MM.1S (cell line): ENCODE measurements around the gene ASB6.
A peak's percentile ranks its signal among the peaks of the same experiment; 100 is the strongest.

ENCODE experiments used
- DNase-seq: peaks from one replicate; pipeline ENCODE4 v3.0.0-alpha.2; 2015
- H2AFZ ChIP-seq: fragments of 300-600 bp; sonication (generic); 2 replicates; pipeline ENCODE4 v1.6.0; 2016; ENCODE audit warnings: antibody characterized with exemption, low read length
- H3F3A ChIP-seq: fragments of 300-600 bp; sonication (generic); 2 replicates; pipeline ENCODE4 v1.6.1; 2016; ENCODE audit warnings: mild to moderate bottlenecking, antibody characterized with exemption, low read length, moderate library complexity, mixed read lengths; ENCODE audit not compliant: insufficient read depth
- H3K27ac ChIP-seq: fragments of 300-600 bp; sonication (generic); 2 replicates; pipeline ENCODE4 v1.5.1; 2016; ENCODE audit warnings: mild to moderate bottlenecking, low read length
- H3K27me3 ChIP-seq: fragments of 300-600 bp; sonication (generic); replicated peaks from 2 replicates; pipeline ENCODE4 v1.6.0; 2016; ENCODE audit warnings: low read length; ENCODE audit not compliant: insufficient read depth
- H3K36me3 ChIP-seq: fragments of 300-600 bp; sonication (generic); replicated peaks from 2 replicates; pipeline ENCODE4 v1.6.1; 2016; ENCODE audit warnings: mild to moderate bottlenecking, low read length, mixed read lengths; ENCODE audit not compliant: insufficient read depth
- H3K4me1 ChIP-seq: fragments of 300-600 bp; sonication (generic); 2 replicates; pipeline ENCODE4 v1.6.1; 2016; ENCODE audit warnings: low read length, mixed read lengths
- H3K4me2 ChIP-seq: fragments of 300-600 bp; sonication (generic); 2 replicates; pipeline ENCODE4 v1.6.0; 2016; ENCODE audit warnings: low read depth, low read length
- H3K4me3 ChIP-seq: fragments of 300-600 bp; sonication (generic); 2 replicates; pipeline ENCODE4 v1.5.1; 2016; ENCODE audit warnings: low read length, mixed read lengths
- H3K79me2 ChIP-seq: fragments of 300-600 bp; sonication (generic); 2 replicates; pipeline ENCODE4 v1.6.1; 2016; ENCODE audit warnings: mixed run types, low read length, mixed read lengths
- H3K9ac ChIP-seq: fragments of 300-600 bp; sonication (generic); 2 replicates; pipeline ENCODE4 v1.6.1; 2016; ENCODE audit warnings: low read length, mixed read lengths
- H3K9me2 ChIP-seq: fragments of 300-600 bp; sonication (generic); replicated peaks from 2 replicates; pipeline ENCODE4 v1.6.1; 2016; ENCODE audit warnings: mild to moderate bottlenecking, low read length, mixed read lengths; ENCODE audit not compliant: insufficient read depth
- H3K9me3 ChIP-seq: fragments of 300-600 bp; sonication (generic); replicated peaks from 2 replicates; pipeline ENCODE4 v1.6.1; 2016; ENCODE audit warnings: mild to moderate bottlenecking, low read length, mixed read lengths; ENCODE audit not compliant: insufficient read depth
- H4K20me1 ChIP-seq: fragments of 300-600 bp; sonication (generic); 2 replicates; pipeline ENCODE4 v1.6.1; 2016; ENCODE audit warnings: mild to moderate bottlenecking, low read length, moderate library complexity, mixed read lengths; ENCODE audit not compliant: insufficient read depth
- EZH2 ChIP-seq: fragments of 300-600 bp; sonication (generic); optimal IDR thresholded peaks from 2 replicates; pipeline ENCODE3; 2017; ENCODE audit warnings: low read depth, mild to moderate bottlenecking, antibody characterized with exemption, low read length, mixed read lengths
- EZH2phosphoT487 ChIP-seq: fragments of 300-600 bp; sonication (generic); IDR thresholded peaks from 2 replicates; pipeline ENCODE4 v1.6.1; 2018; ENCODE audit warnings: antibody characterized with exemption, low read length
- TF ChIP-seq, protein P1 (sequence below): fragments of 300-600 bp; sonication (generic); IDR thresholded peaks from 2 replicates; pipeline ENCODE4 v1.5.1; 2016; ENCODE audit warnings: antibody characterized with exemption, low read length, mixed read lengths

The ASB6 gene, protein sequence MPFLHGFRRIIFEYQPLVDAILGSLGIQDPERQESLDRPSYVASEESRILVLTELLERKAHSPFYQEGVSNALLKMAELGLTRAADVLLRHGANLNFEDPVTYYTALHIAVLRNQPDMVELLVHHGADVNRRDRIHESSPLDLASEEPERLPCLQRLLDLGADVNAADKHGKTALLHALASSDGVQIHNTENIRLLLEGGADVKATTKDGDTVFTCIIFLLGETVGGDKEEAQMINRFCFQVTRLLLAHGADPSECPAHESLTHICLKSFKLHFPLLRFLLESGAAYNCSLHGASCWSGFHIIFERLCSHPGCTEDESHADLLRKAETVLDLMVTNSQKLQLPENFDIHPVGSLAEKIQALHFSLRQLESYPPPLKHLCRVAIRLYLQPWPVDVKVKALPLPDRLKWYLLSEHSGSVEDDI

DNA sequence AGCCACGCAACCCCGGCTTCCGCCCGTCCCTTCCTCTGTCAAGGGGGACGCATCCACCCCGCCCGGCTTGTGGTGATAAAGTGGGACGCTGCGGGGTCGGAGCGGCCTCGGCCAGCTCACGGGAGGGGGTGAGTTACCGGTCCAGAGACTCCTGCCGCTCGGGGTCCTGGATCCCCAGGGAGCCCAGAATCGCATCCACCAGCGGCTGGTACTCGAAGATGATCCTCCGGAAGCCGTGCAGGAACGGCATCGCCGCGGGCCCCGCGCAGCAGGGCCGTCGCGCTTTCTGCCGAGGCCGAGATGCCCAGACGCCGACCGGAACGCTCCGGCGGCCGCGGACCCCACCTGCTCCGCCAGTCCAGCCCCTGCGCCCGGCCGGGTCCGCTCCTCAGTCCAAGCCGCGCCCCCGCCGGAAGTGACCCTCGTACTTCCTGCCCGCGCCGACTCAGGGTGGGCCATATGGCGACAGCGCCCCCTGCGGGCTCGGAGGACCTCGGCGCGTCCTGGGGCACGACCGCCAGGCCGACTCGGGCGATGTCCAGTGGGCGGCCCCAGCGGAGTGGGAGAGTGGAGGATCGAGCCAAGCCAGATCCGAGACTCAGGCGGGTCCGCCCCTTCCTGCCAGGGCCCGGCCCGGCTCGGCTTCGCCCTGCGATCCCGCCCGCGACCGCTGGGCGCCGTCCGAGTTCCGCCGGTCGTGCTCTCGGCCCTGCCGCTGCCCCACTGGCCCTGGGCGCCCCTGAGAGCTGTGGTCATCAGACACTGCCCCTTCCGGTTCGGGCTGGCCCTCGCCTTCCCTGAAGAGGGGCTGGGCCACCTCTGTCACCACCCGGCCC, at the start of gene ASB6:
TSS of gene ASB6 (minus strand) at position 402 of the 836 bp plus-strand sequence. CDS start at position 250, 152 bp downstream.
- Histone ChIP-seq H3K36me3 (no peaks in the 10 kb centered on the region), H3K79me2 (peaks cover 29% of the 10 kb centered on the region), H4K20me1 (no peaks in the 10 kb centered on the region; the same call in 1 of the 2 replicates), H3K4me3 (peak within 1 kb of the TSS; percentile 99), H3K4me1 (peaks cover 9% of the 10 kb centered on the region), H3K27ac (no peak within 1 kb of the TSS; the same call in 1 of the 2 replicates), H3K9me3 (no peaks in the 10 kb centered on the region), H3K9me2 (no peaks in the 10 kb centered on the region), H2AFZ (peak within 1 kb of the TSS; percentile 97), H3K27me3 (peaks cover 37% of the 10 kb centered on the region), H3K4me2 (peak within 1 kb of the TSS; percentile 98), H3F3A (peaks cover 6% of the 10 kb centered on the region; the same call in 1 of the 2 replicates), H3K9ac (peak within 1 kb of the TSS; percentile 88)
- peak; percentile 97 for DNase-seq
- TF ChIP-seq, protein P1, sequence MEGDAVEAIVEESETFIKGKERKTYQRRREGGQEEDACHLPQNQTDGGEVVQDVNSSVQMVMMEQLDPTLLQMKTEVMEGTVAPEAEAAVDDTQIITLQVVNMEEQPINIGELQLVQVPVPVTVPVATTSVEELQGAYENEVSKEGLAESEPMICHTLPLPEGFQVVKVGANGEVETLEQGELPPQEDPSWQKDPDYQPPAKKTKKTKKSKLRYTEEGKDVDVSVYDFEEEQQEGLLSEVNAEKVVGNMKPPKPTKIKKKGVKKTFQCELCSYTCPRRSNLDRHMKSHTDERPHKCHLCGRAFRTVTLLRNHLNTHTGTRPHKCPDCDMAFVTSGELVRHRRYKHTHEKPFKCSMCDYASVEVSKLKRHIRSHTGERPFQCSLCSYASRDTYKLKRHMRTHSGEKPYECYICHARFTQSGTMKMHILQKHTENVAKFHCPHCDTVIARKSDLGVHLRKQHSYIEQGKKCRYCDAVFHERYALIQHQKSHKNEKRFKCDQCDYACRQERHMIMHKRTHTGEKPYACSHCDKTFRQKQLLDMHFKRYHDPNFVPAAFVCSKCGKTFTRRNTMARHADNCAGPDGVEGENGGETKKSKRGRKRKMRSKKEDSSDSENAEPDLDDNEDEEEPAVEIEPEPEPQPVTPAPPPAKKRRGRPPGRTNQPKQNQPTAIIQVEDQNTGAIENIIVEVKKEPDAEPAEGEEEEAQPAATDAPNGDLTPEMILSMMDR = peak; percentile 96
- no peak for TF ChIP-seq EZH2

DNA sequence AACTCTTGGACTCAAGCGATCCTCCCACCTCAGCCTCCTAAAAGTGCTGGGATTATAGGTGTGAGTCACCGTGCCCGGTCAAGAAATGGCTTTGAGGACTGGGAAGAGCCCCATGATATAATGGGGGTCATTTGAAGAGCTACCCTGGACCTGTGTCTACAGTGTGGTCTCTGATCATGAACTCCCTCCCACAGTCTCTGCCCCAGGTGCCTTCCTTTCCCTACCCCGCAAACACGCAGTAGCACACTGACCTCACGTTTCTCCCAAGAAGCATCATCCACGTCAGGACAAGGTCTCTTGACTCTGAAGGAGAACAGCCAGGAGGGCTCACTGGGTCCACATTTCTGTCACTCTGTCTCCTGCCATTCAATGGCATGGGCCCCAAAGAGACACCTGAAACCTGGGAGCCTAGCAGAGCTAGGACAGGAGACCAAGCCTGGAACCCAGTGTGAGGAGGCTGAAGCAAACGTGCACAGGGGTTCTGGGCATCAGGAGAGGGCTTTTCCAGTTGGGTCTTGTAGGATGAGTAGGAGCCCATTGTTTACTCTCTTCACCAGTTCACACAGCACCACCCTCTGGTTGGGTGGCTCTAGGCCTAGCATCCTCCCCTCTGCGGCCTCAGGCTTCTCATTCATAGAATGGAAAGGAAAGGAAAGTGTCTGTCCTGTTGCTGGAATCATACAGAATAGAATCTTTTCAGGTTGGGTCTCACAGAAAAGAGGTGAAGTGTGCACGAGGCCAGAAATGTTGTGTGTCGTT, 46.5 kb upstream of the ASB6 start:
- no peak overlapping the region for H3K4me3 ChIP-seq
- H3K36me3 ChIP-seq = no peaks in the 10 kb centered on the region
- H3K9ac ChIP-seq = no peak overlapping the region
- H3K9me3 ChIP-seq = no peaks in the 10 kb centered on the region
- no peak overlapping the region for H2AFZ ChIP-seq
- no peaks in the 10 kb centered on the region for H3K79me2 ChIP-seq
- H3K27me3 ChIP-seq = peaks cover 90% of the 10 kb centered on the region
- H3K4me1 ChIP-seq = no peaks in the 10 kb centered on the region
- no peaks in the 10 kb centered on the region for H3K9me2 ChIP-seq
- no peaks in the 10 kb centered on the region for H4K20me1 ChIP-seq
- DNase-seq = no peak
- TF ChIP-seq EZH2phosphoT487 = no peak
- no peak for TF ChIP-seq EZH2
- TF ChIP-seq, protein P1 = no peak
- H3F3A ChIP-seq = no peaks in the 10 kb centered on the region
- no peak overlapping the region for H3K4me2 ChIP-seq
- H3K27ac ChIP-seq = no peak overlapping the region

DNA sequence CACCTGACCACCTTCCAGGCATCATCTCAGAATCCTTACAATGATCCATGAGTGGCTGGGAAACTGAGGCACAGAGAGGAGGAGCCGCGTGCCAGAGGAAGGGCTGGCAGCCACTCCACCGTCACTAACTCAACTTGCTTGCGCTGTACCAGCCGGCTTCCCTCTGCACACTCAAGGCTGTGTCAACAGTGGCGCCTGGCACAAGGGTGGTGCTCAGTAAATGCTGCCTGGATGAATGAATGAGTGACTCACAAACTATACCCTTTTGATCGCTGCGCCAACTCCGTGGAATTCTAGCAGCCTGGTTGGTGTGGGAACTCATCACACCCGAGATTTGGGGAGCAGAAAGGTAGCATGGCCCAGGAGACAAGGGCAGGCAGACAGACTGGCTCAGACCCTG, 45.4 kb upstream of the ASB6 start:
- Histone ChIP-seq H3K27ac (no peak overlapping the region), H3K9me3 (no peaks in the 10 kb centered on the region), H3K79me2 (no peaks in the 10 kb centered on the region), H3F3A (no peaks in the 10 kb centered on the region), H4K20me1 (no peaks in the 10 kb centered on the region), H3K4me2 (no peak overlapping the region), H3K9ac (no peak overlapping the region), H3K9me2 (no peaks in the 10 kb centered on the region), H3K4me3 (no peak overlapping the region), H3K4me1 (no peaks in the 10 kb centered on the region), H2AFZ (no peak overlapping the region), H3K27me3 (peaks cover 88% of the 10 kb centered on the region), H3K36me3 (no peaks in the 10 kb centered on the region)
- DNase-seq = no peak
- no peak for TF ChIP-seq EZH2
- TF ChIP-seq EZH2phosphoT487 = no peak
- TF ChIP-seq, protein P1 = no peak
